Panc1 (cell line): ENCODE results near the gene CYP39A1. TPM values are rescaled to one million over a fixed set of nuclear protein-coding genes. Genes with fewer than 3 reads are reported as not detected.

Source experiments
- ATAC-seq: fragments of 200-7000 bp; cut with Tn5 transposase; 2 replicates; pipeline ENCODE4 v1.9.1; 2020; ENCODE audit warnings: mild to moderate bottlenecking, moderate library complexity
- BruUV-seq: library from RNA; stranded (reverse); fragments of 400-500 nt; replicated peaks from 2 replicates; lab custom pipeline; 2021; lab: Mats Ljungman, UMichigan
- CTCF ChIA-PET: fragments of 300-600 bp; sonication (Branson Sonifier 250); formaldehyde crosslinking; loops from one replicate; lab custom pipeline; 2022; ENCODE audit warnings: antibody characterized with exemption; lab: Charles Lee
- POLR2A ChIA-PET: fragments of 300-600 bp; sonication (Branson Sonifier 250); formaldehyde crosslinking; loops from one replicate; lab custom pipeline; 2022; ENCODE audit warnings: antibody characterized with exemption; lab: Charles Lee
- DNase-seq: peaks from one replicate; pipeline ENCODE4 v3.0.0-alpha.2; 2010; ENCODE audit warnings: low read depth, low spot score
- H3K27ac ChIP-seq: 2 replicates; pipeline ENCODE4 v1.5.1; 2011; ENCODE audit warnings: mild to moderate bottlenecking, low read length, inconsistent platforms
- H3K27me3 ChIP-seq: fragments of 200-500 bp; sonication (Bioruptor generic); 2 replicates; pipeline ENCODE4 v1.6.0; 2014; ENCODE audit warnings: low read length, inconsistent platforms; ENCODE audit not compliant: control insufficient read depth, insufficient read depth
- H3K36me3 ChIP-seq: fragments of 200-500 bp; sonication (Bioruptor generic); 2 replicates; pipeline ENCODE4 v1.5.1; 2014; ENCODE audit warnings: inconsistent platforms, mild to moderate bottlenecking, low read length, moderate library complexity; ENCODE audit not compliant: control insufficient read depth, insufficient read depth
- H3K4me1 ChIP-seq: 2 replicates; pipeline ENCODE4 v1.5.1; 2011; ENCODE audit warnings: inconsistent platforms, mild to moderate bottlenecking, low read length, moderate library complexity; ENCODE audit not compliant: control insufficient read depth, insufficient read depth
- H3K4me3 ChIP-seq, 2 experiments: 2 replicates each; pipeline ENCODE4 v1.5.1; 2011 to 2012; ENCODE audit warnings: low read depth in 2 of 2, low read length in 2 of 2, mild to moderate bottlenecking in 2 of 2, inconsistent platforms in 1 of 2, moderate library complexity in 1 of 2
- H3K9me3 ChIP-seq: fragments of 200-500 bp; sonication (Bioruptor generic); 2 replicates; pipeline ENCODE4 v1.5.1; 2014; ENCODE audit warnings: low read depth, mild to moderate bottlenecking, inconsistent platforms, low read length, moderate library complexity; ENCODE audit not compliant: control insufficient read depth, insufficient read depth
- CTCF ChIP-seq: fragments of 450-650 bp; IDR thresholded peaks from 2 replicates; pipeline ENCODE4 v1.5.1; 2017; ENCODE audit warnings: mild to moderate bottlenecking
- POLR2AphosphoS5 ChIP-seq: IDR thresholded peaks from 2 replicates; pipeline ENCODE4 v1.6.1; 2012; ENCODE audit warnings: mild to moderate bottlenecking, low read depth, low read length, moderate library complexity
- SIN3A ChIP-seq: IDR thresholded peaks from 2 replicates; pipeline ENCODE4 v1.6.1; 2012; ENCODE audit warnings: low read depth, mild to moderate bottlenecking, low read length, moderate library complexity, borderline replicate concordance; ENCODE audit not compliant: insufficient read depth
- TCF7L2 ChIP-seq: IDR thresholded peaks from 2 replicates; pipeline ENCODE4 v1.6.1; 2011; ENCODE audit warnings: mild to moderate bottlenecking, low read depth, low read length, inconsistent platforms
- in situ Hi-C: cut with HindIII; loops from 2 replicates; pipeline ENCODE4 v1.10.0; 2016; ENCODE audit warnings: low sequenced_read_pairs, low pct_unique_long_range_greater_than_20kb
- intact Hi-C: fragments of 100-400 bp; cut with micrococcal nuclease; formaldehyde crosslinking; loops from one replicate; pipeline ENCODE4 v1.10.0; 2022; ENCODE audit not compliant: unreplicated experiment
- total RNA-seq: library from RNA; stranded (reverse); gene quantifications from one replicate; pipeline ENCODE4 v1.2.1, GENCODE V29; 2021; ENCODE audit not compliant: unreplicated experiment
- TF ChIP-seq, protein P1 (sequence below), 2 experiments: IDR thresholded peaks; 2 replicates each; pipeline ENCODE4 v1.6.1; 2011 to 2012; ENCODE audit warnings: low read depth in 2 of 2, control low read depth in 1 of 2, low read length in 1 of 2, mild to moderate bottlenecking in 1 of 2, moderate library complexity in 1 of 2; ENCODE audit not compliant: insufficient read depth in 1 of 2

Gene CYP39A1
- total RNA-seq, 1 experiment from 2014 or later = 0.72 TPM

DNA sequence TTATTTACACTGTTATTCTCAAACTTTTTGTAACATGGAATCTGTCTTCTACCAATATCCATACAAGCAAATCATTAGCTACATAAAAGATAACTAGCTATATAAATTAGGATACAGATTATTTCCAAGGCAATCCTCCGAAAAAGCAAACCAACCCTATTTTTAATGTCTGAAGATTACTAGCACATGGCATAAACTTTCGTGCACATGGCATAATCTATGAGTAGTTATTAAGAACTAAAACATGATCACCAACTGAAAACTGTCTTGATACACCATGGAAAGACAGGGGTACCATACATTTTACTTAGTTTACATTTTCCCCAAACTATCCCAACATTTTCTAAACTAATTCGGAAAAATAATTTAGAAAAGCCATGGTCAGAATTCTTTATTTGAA, 54.4 kb downstream of the CYP39A1 start:
- in situ Hi-C loops (no loop called here), intact Hi-C loops (no loop called here)
- Histone ChIP-seq H3K9me3 (no peaks in the 10 kb centered on the region), H3K36me3 (no peaks in the 10 kb centered on the region), H3K4me3 (no peak overlapping the region), H3K4me1 (no peaks in the 10 kb centered on the region), H3K27ac (no peak overlapping the region), H3K27me3 (no peaks in the 10 kb centered on the region; the same call in 1 of the 2 replicates)
- POLR2A ChIA-PET = no interaction called here
- TF ChIP-seq POLR2AphosphoS5 (no peak), CTCF (no peak)
- TF ChIP-seq, protein P1, sequence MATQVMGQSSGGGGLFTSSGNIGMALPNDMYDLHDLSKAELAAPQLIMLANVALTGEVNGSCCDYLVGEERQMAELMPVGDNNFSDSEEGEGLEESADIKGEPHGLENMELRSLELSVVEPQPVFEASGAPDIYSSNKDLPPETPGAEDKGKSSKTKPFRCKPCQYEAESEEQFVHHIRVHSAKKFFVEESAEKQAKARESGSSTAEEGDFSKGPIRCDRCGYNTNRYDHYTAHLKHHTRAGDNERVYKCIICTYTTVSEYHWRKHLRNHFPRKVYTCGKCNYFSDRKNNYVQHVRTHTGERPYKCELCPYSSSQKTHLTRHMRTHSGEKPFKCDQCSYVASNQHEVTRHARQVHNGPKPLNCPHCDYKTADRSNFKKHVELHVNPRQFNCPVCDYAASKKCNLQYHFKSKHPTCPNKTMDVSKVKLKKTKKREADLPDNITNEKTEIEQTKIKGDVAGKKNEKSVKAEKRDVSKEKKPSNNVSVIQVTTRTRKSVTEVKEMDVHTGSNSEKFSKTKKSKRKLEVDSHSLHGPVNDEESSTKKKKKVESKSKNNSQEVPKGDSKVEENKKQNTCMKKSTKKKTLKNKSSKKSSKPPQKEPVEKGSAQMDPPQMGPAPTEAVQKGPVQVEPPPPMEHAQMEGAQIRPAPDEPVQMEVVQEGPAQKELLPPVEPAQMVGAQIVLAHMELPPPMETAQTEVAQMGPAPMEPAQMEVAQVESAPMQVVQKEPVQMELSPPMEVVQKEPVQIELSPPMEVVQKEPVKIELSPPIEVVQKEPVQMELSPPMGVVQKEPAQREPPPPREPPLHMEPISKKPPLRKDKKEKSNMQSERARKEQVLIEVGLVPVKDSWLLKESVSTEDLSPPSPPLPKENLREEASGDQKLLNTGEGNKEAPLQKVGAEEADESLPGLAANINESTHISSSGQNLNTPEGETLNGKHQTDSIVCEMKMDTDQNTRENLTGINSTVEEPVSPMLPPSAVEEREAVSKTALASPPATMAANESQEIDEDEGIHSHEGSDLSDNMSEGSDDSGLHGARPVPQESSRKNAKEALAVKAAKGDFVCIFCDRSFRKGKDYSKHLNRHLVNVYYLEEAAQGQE (IDR thresholded peaks at IDR 0.05; ENCODE audit: insufficient read depth in 1 of 2, low read depth in 2 of 2, low read length in 1 of 2) = no peak
- no peak for ATAC-seq
- CTCF ChIA-PET = no interaction called here
- no TSS peak for BruUV-seq
- no peak for DNase-seq

GRCh38 chr6:46592740-46593139, 59.9 kb downstream of the CYP39A1 start:
- BruUV-seq = no TSS peak
- Histone ChIP-seq H3K27me3 (no peaks in the 10 kb centered on the region), H3K27ac (no peak overlapping the region), H3K36me3 (no peaks in the 10 kb centered on the region), H3K9me3 (no peaks in the 10 kb centered on the region), H3K4me1 (no peaks in the 10 kb centered on the region), H3K4me3 (no peak overlapping the region)
- intact Hi-C loops (no loop called here), in situ Hi-C loops (no loop called here)
- no peak for TF ChIP-seq TCF7L2
- TF ChIP-seq, protein P1 (IDR thresholded peaks at IDR 0.05; ENCODE audit: insufficient read depth in 1 of 2, low read depth in 2 of 2, low read length in 1 of 2) = no peak
- TF ChIP-seq POLR2AphosphoS5 = no peak
- TF ChIP-seq SIN3A = no peak
- TF ChIP-seq CTCF = no peak
- ChIA-PET CTCF (no interaction called here), POLR2A (no interaction called here)
- DNase-seq = no peak
- ATAC-seq = no peak
